ENCODE measurements around the gene TARS3. TPM values are rescaled to one million over a fixed set of nuclear protein-coding genes. Genes with fewer than 3 reads are reported as not detected.
"Not testable (repeated sequence)": the region's sequence is repeated elsewhere in the genome, so short reads cannot be mapped to it uniquely, and the experiment has no call there.

The TARS3 gene
- total RNA-seq, 1 experiment from 2014 or later = 10.8 TPM

GRCh38 chr15:101669744-101670143 is 54.5 kb downstream of the TARS3 start:
- no peak for DNase-seq (ENCODE audit: low read depth, low spot score)
- in situ Hi-C loops (cut with HindIII; ENCODE audit: low pct_unique_long_range_greater_than_20kb, low sequenced_read_pairs) = no loop called here

DNA sequence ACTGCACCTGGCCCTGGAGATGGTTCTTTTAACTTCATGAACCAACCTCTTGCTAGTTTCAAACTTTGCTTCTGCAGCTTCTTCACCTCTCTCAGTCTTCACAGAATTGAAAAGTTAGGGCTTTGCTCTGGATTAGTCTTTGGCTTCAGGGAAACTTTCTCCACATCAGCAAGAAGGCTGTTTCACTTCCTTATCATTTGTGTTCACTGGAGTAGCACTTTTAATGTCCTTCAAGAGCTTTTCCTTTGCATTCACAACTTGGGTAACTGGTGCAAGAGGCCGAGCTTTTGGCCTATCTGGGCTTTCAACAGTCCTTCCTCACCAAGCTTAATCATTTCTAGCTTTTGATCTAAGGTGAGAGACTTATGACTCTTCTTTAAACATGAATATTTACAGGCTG is 56.4 kb downstream of the TARS3 start:
- in situ Hi-C loops (cut with HindIII; ENCODE audit: low pct_unique_long_range_greater_than_20kb, low sequenced_read_pairs) = no loop called here
- DNase-seq (ENCODE audit: low read depth, low spot score) = no peak

DNA sequence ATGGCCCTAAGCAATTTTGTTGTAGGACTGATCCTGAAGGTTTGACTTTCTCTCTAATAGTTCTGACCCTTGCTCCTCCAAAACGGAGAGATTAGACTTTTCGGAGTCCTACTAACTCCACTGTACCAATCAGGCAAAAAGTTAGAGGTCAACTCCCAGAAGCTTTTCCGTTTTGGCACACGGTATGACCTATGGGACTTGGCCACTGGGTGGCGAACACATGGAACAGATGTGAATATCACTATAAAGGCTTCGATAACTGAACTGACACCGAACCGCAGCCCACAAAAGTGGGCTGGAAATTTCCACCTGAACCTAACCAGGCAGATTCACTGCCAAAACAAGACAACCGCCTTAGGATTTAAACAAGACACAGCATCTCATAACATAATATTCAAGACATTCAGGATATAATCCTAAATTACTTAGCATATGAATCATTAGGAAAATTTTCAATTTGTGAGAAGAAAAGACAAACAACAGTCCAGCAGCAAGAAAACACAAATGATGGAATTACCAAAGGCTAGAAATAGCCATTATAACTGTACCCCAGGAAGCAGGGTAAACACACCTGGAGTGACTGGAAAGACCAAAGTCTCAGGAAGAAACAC is 59.9 kb downstream of the TARS3 start:
- DNase-seq (ENCODE audit: low read depth, low spot score) = peak; percentile 68
- in situ Hi-C loops (cut with HindIII; ENCODE audit: low pct_unique_long_range_greater_than_20kb, low sequenced_read_pairs) = no loop called here

DNA sequence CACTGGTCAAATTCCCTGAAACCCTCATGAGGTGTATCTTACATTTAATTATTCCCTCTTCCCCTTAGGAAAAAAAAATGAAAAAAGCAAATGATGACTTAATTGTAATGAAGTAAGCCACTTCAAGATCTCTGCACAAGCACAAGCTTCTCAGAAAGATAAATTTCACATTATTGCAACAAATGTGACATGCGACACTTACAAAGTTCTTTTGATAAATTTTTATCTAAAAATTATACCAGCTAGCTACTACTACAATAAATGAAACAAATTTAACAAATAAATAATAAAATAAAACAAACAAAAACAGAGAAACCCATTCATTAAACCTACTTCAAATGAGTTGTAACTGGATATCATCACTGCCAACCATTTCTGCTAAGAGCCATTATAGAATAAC is 62.1 kb downstream of the TARS3 start:
- in situ Hi-C loops (cut with HindIII; ENCODE audit: low pct_unique_long_range_greater_than_20kb, low sequenced_read_pairs) = no loop called here
- no peak for DNase-seq (ENCODE audit: low read depth, low spot score)

GRCh38 chr15:101660005-101660404 is 64.3 kb downstream of the TARS3 start:
- DNase-seq (ENCODE audit: low read depth, low spot score) = no peak
- in situ Hi-C loops (cut with HindIII; ENCODE audit: low pct_unique_long_range_greater_than_20kb, low sequenced_read_pairs) = no loop called here

DNA sequence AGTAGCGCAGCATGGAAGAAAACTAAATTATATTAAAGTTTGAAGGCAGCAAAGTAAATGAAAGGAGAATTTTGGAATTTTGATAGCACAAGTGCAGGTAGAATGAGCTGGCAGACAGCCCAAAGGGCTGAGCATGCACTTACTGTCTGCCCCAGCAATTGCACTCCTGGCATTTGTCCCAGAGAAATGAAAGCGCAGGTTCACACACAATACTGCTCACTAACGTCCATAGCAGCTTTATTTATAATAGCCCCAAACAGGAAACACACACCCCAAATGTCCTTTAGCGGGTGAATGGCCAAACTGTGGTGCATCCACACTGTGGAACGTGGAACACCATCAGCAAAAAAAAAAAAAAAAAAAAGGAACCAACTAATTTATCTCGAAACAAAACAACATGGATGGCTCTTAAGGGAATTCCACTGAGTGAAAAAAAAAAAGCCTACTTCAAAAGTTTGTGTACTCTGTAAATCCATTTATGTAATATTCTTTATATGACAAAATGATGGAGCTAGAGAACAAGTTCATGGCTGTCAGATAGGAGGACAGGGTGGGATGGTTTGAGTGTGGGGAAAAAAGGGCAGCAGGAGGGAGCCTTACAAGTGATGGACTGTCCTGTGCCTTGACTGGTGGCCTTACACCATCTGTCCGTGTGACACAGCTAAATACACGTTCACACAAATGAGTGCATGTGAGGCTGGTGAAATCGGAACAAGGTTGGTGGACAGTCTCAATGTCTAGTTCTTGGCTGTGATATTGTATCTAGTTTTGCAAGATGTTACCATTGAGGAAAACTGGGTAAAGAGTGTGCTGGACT is 66.1 kb downstream of the TARS3 start:
- no peak for DNase-seq (ENCODE audit: low read depth, low spot score)
- in situ Hi-C loops (cut with HindIII; ENCODE audit: low pct_unique_long_range_greater_than_20kb, low sequenced_read_pairs) = no loop called here

DNA sequence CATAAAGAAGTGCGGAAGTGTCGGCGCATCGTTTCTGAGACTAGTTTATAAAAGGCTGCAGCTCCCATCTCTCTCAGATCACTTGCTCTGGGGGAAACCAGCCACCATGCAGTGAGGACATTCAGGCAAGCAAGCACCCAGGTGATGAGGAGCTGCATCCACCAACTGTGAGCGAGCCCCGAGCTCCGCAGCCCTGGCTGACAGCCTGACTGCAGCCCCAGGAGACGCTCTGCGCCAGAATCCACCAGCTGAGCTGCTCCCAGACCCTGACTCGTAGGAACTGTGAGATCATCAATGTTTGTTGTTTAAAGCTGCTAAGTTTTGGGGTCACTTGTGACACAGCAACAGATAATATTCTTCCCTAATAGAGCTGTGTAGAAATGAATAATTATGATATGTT is 67.1 kb downstream of the TARS3 start:
- in situ Hi-C loops (cut with HindIII; ENCODE audit: low pct_unique_long_range_greater_than_20kb, low sequenced_read_pairs) = no loop called here
- DNase-seq (ENCODE audit: low read depth, low spot score) = no peak

DNA sequence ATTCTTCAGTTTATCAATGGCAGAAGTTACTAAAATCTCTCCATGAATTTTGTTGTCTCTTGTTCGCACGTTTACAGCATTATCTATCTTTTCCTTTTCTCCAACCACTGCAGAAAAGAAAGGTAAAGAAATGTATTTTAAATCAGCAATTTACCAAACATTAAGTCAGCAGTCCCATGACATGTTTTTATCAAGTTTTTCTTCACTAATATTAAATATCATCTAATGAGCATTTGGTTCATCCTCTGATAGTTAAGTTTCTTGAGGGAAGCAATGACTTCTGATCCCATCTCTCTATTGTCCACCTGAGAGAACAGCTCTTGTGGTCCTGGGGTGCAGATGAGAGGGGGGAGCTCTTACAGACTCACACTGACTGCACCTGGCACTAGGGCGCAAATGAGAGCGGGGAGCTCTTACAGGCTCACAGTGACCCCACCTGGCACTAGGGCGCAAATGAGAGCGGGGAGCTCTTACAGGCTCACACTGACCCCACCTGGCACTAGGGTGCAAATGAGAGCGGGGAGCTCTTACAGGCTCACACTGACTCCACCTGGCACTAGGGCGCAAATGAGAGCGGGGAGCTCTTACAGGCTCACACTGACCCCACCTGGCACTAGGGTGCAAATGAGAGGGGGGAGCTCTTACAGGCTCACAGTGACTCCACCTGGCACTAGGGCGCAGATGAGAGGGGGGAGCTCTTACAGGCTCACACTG is 69.5 kb downstream of the TARS3 start:
- DNase-seq (ENCODE audit: low read depth, low spot score); in situ Hi-C loops (cut with HindIII; ENCODE audit: low pct_unique_long_range_greater_than_20kb, low sequenced_read_pairs): not testable (repeated sequence)

DNA sequence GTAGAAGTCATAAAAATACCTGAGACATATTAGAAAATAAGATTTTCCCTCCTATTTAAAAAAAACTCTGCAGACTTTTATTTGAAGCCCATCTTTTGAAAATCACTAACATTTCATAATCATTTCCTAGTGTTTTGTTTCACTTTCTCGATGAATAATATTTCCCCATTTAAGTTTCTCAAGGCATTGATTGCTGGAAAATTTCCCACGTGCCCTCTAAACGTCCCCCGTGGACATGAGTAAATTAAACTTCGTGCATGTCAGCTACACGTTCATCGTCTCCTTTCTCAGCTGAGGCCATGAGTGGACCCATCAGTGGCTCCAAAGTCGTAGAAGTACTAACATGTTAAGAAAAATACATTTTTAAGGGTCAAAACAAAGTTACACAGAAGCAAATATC is 70.1 kb downstream of the TARS3 start:
- in situ Hi-C loops (cut with HindIII; ENCODE audit: low pct_unique_long_range_greater_than_20kb, low sequenced_read_pairs) = no loop called here
- no peak for DNase-seq (ENCODE audit: low read depth, low spot score)

DNA sequence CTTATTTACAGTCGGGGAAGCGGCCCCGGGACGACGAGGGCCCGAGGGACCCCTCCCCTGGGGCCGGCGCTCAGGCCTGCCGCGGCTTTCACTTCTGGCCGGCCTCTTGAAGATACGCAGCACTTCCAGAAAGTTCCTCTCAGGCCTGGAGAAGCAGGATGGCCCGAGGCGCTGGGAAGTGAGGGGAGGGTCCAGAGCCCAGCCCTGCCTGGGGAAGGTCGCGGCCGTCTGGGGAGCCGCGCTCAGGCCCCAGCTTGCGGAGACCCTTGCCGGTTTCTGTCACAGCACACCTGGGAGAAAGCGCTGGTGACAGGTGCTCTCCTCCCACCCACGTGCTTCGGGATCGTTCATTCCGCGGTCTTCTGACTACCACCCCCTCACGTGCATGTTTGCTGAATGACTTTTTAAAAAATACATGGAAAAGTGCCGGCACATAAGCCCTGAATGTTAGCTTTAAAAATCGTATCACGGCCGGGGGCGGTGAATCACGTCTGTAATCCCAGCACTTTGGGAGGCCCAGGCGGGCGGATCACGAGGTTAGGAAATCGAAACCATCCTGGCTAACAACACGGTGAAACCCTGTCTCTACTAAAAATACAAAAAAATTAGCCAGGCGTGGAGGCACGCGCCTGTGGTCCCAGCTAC is 71.4 kb downstream of the TARS3 start:
- in situ Hi-C loops (cut with HindIII; ENCODE audit: low pct_unique_long_range_greater_than_20kb, low sequenced_read_pairs) = no loop called here
- DNase-seq (ENCODE audit: low read depth, low spot score) = peak; percentile 12

- in situ Hi-C loops (cut with HindIII; ENCODE audit: low pct_unique_long_range_greater_than_20kb, low sequenced_read_pairs) = no loop called here
- DNase-seq (ENCODE audit: low read depth, low spot score) = peak; percentile 88
Observed at GRCh38 chr15:101652098-101652785, 72.0 kb downstream of the TARS3 start, which contains the start of gene TM2D3. Gene TM2D3, minus strand, starts transcription at chr15:101652381. Its CDS starts 20 bp downstream, at chr15:101652361.

- peak; percentile 28 for DNase-seq (ENCODE audit: low read depth, low spot score)
- in situ Hi-C loops (cut with HindIII; ENCODE audit: low pct_unique_long_range_greater_than_20kb, low sequenced_read_pairs) = no loop called here
Observed at GRCh38 chr15:101651554-101652097, 72.6 kb downstream of the TARS3 start.

DNA sequence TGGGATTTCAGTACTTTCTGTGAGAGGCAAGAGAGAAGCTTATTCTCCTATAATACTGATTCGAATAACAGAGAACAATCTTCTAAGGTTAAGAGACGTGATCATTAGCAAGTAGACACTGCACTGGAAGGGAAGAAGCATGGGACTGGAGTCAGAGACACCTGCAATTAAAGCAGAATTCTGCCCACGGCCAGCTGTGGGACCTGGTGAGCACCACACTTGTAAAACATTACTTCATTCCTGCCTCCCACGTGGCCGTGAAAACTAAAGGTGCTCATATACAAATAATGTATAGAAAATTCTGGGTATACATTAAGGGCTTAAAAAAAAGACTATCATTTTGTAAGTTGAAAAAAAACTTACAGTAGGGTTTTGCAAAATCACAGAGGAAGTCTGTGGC is 74.1 kb downstream of the TARS3 start:
- in situ Hi-C loops (cut with HindIII; ENCODE audit: low pct_unique_long_range_greater_than_20kb, low sequenced_read_pairs) = no loop called here
- no peak for DNase-seq (ENCODE audit: low read depth, low spot score)

GRCh38 chr15:101648356-101648755 is 75.9 kb downstream of the TARS3 start:
- in situ Hi-C loops (cut with HindIII; ENCODE audit: low pct_unique_long_range_greater_than_20kb, low sequenced_read_pairs) = no loop called here
- no peak for DNase-seq (ENCODE audit: low read depth, low spot score)

DNA sequence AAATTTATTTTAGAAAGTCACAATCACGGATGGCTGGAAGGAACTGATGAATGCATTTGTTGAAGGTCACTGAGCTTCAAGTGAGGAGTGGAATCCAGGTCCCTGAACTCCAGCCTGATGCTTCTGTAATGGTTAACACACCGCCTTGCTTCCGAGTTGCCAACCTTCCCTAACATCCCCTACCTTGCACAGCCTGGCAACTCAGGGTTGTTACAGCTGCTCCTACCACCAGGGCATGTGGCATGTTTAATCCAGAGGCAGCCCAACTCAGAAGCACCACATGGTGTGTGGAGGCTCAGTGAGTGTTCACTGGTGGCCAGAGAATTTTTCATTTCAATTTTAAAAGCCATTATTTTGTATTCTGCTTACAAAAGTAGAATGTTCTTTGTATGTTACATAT is 77.0 kb downstream of the TARS3 start:
- peak; percentile 13 for DNase-seq (ENCODE audit: low read depth, low spot score)
- in situ Hi-C loops (cut with HindIII; ENCODE audit: low pct_unique_long_range_greater_than_20kb, low sequenced_read_pairs) = no loop called here

GRCh38 chr15:101646672-101647071 is 77.6 kb downstream of the TARS3 start:
- DNase-seq (ENCODE audit: low read depth, low spot score) = no peak
- in situ Hi-C loops (cut with HindIII; ENCODE audit: low pct_unique_long_range_greater_than_20kb, low sequenced_read_pairs) = no loop called here

DNA sequence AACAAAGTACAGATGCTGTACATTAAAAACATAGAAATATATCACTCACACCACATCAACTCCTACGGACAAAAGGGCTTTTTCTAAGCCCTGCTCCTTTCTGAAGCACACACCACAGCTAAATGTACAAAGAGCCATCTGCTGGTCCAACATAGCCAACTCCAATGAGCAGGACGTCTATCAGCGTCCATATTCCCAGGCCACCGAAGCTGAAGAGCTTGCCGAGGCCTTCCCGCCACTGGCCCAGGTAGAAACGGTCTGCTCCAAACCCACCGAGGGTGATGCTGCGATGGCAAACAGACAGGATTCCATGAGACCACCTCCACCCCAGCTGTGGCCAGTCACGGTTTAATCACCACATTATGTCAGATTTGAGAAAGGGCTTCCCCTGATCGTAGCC is 81.9 kb downstream of the TARS3 start:
- peak; percentile 60 for DNase-seq (ENCODE audit: low read depth, low spot score)
- in situ Hi-C loops (cut with HindIII; ENCODE audit: low pct_unique_long_range_greater_than_20kb, low sequenced_read_pairs) = no loop called here
